ENCODE measurements around the gene DYSF. TPM values are rescaled to one million over a fixed set of nuclear protein-coding genes. Genes with fewer than 3 reads are reported as not detected.

Gene DYSF
- total RNA-seq, 1 donor from 2014 or later: 37.7 TPM

DNA sequence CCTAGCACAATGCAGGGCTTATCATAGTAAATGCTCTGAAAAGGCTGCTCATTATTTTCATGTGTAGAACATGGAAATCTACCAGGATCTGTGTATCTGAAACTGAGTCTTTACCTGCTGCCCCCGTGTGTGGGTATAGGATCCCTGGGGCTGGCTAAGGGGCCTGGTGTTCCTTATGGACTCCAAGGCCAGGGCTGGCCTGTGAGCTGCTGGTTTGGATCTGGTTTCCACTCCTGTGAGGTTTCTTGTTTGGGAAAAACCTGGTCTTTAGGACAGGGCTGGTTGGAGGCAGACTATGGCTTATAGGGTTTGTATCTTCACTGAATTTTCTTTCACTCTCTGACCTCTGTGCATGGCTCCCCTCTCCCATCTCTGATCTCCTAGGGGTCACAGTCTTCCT lies 80.8 kb downstream of the DYSF start:
- Histone ChIP-seq H3K27ac (no peak overlapping the region), H3K27me3 (no peaks in the 10 kb centered on the region), H3K4me3 (no peak overlapping the region), H3K9me3 (no peaks in the 10 kb centered on the region), H3K36me3 (no peaks in the 10 kb centered on the region), H3K4me1 (no peaks in the 10 kb centered on the region)
- no peak for TF ChIP-seq CTCF (IDR thresholded peaks at IDR 0.05)
- DNase-seq: no peak
- intact Hi-C loops (cut with DNase I): no loop called here
- ATAC-seq: no peak

GRCh38 chr2:71534826-71535225 lies 81.5 kb downstream of the DYSF start:
- Histone ChIP-seq H3K27me3 (no peaks in the 10 kb centered on the region), H3K9me3 (no peaks in the 10 kb centered on the region), H3K4me3 (no peak overlapping the region), H3K36me3 (no peaks in the 10 kb centered on the region), H3K27ac (no peak overlapping the region), H3K4me1 (no peaks in the 10 kb centered on the region)
- no peak for ATAC-seq
- intact Hi-C loops (cut with DNase I): no loop called here
- TF ChIP-seq CTCF (IDR thresholded peaks at IDR 0.05): no peak
- peak; percentile 58 for DNase-seq

GRCh38 chr2:71535526-71535925 lies 82.2 kb downstream of the DYSF start:
- Histone ChIP-seq H3K27ac (no peak overlapping the region), H3K27me3 (no peaks in the 10 kb centered on the region), H3K9me3 (no peaks in the 10 kb centered on the region), H3K36me3 (no peaks in the 10 kb centered on the region), H3K4me1 (no peaks in the 10 kb centered on the region), H3K4me3 (no peak overlapping the region)
- ATAC-seq (no peak), DNase-seq (peak; percentile 52)
- TF ChIP-seq CTCF (IDR thresholded peaks at IDR 0.05): no peak
- intact Hi-C loops (cut with DNase I): no loop called here

GRCh38 chr2:71536226-71536671 lies 82.9 kb downstream of the DYSF start:
- Histone ChIP-seq H3K4me3 (no peak overlapping the region), H3K27ac (no peak overlapping the region), H3K9me3 (no peaks in the 10 kb centered on the region), H3K36me3 (no peaks in the 10 kb centered on the region), H3K4me1 (no peaks in the 10 kb centered on the region), H3K27me3 (no peaks in the 10 kb centered on the region)
- intact Hi-C loops (cut with DNase I): no loop called here
- peak; percentile 43 for DNase-seq
- no peak for ATAC-seq
- no peak for TF ChIP-seq CTCF (IDR thresholded peaks at IDR 0.05)

DNA sequence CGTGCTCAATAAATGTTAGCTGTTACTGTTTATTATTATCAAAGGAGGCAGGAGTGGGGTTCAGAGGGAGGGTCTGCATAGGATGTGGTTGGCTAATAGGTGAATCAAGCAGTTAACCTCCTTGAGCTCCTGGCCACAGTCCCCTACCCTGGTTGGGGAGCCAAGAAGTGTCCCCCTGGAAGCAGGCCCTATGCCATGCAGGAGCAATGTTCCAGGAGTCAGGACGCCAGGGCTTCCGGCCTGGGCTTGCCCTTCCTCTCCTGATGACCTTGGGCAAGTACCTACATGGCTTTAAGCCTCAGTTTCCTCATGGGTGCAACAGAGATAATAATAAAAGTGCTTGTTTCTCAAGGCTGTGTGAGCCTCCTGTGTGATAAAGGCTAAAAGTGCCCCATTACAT lies 84.9 kb downstream of the DYSF start:
- Histone ChIP-seq H3K4me1 (no peaks in the 10 kb centered on the region), H3K36me3 (no peaks in the 10 kb centered on the region), H3K4me3 (no peak overlapping the region), H3K27ac (no peak overlapping the region), H3K27me3 (no peaks in the 10 kb centered on the region), H3K9me3 (no peaks in the 10 kb centered on the region)
- DNase-seq (peak; percentile 26), ATAC-seq (no peak)
- intact Hi-C loops (cut with DNase I): no loop called here
- TF ChIP-seq CTCF (IDR thresholded peaks at IDR 0.05): no peak

DNA sequence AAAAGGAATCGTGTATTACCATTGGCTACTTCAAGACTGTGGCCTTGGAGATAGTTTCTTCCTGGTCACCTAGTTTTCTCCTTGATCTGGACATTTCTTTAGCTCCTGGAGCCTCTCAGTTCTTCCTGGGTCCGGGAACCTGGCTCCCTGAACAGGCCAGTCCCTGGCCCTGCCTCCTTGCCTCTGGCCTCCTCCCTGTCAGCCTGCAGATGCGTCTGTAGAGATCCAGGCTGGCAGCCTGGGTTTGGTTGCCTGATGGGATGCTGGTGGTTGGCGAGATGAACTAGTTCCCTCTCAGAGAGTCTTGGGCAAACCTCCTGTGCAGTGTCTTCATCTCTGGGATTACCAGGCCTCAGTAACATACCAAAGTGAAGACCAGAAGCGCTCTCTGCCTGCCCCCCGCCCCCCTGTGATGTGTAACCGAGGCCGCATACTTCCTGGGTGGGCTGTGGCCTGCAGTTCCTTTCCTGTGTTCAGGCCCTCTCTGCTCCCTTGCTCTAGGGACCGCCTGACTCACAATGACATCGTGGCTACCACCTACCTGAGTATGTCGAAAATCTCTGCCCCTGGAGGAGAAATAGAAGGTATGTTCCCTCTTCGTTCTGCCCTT lies 85.4 kb downstream of the DYSF start:
- intact Hi-C loops (cut with DNase I): no loop called here
- no peak overlapping the region for H3K4me3 ChIP-seq
- no peak for TF ChIP-seq CTCF (IDR thresholded peaks at IDR 0.05)
- no peak overlapping the region for H3K27ac ChIP-seq
- no peaks in the 10 kb centered on the region for H3K9me3 ChIP-seq
- ATAC-seq (peak; percentile 17), DNase-seq (peak; percentile 26)
- H3K4me1 ChIP-seq: no peaks in the 10 kb centered on the region
- no peaks in the 10 kb centered on the region for H3K27me3 ChIP-seq
- H3K36me3 ChIP-seq: no peaks in the 10 kb centered on the region
